GM21515 (cell line): ENCODE measurements around the gene LRTM1.

Source experiments
- ATAC-seq: cut with Tn5 transposase; IDR thresholded peaks from one replicate; pipeline ENCODE4 v1.9.1; 2021; ENCODE audit not compliant: unreplicated experiment

The LRTM1 gene

GRCh38 chr3:54928046-54928770, at the start of gene LRTM1:
Gene LRTM1, minus strand, starts transcription at chr3:54928059. Its CDS starts 148 bp downstream, at chr3:54927911.
- ATAC-seq, result no peak

GRCh38 chr3:54977439-54977838, 49.6 kb upstream of the LRTM1 start:
- no peak for ATAC-seq

- ATAC-seq, result no peak
These were observed 43.0 kb upstream of the LRTM1 start for GRCh38 chr3:54970895-54971294.

GRCh38 chr3:54969652-54970051, 41.8 kb upstream of the LRTM1 start:
- ATAC-seq, result no peak

GRCh38 chr3:54968546-54969172, 40.8 kb upstream of the LRTM1 start:
- no peak for ATAC-seq

GRCh38 chr3:54967731-54968161, 39.9 kb upstream of the LRTM1 start:
- ATAC-seq, result no peak

GRCh38 chr3:54966979-54967378, 39.1 kb upstream of the LRTM1 start:
- no peak for ATAC-seq

GRCh38 chr3:54965746-54966145, 37.9 kb upstream of the LRTM1 start:
- ATAC-seq, result no peak

GRCh38 chr3:54964081-54964480, 36.2 kb upstream of the LRTM1 start:
- no peak for ATAC-seq

- no peak for ATAC-seq
These were observed 35.8 kb upstream of the LRTM1 start for GRCh38 chr3:54963641-54964040.

GRCh38 chr3:54962200-54962599, 34.3 kb upstream of the LRTM1 start:
- ATAC-seq, result no peak

GRCh38 chr3:54960701-54961100, 32.8 kb upstream of the LRTM1 start:
- ATAC-seq, result no peak

GRCh38 chr3:54960082-54960481, 32.2 kb upstream of the LRTM1 start:
- no peak for ATAC-seq

GRCh38 chr3:54957711-54958110, 29.9 kb upstream of the LRTM1 start:
- no peak for ATAC-seq

GRCh38 chr3:54955941-54956340, 28.1 kb upstream of the LRTM1 start:
- no peak for ATAC-seq

GRCh38 chr3:54955496-54955895, 27.6 kb upstream of the LRTM1 start:
- no peak for ATAC-seq

GRCh38 chr3:54954521-54954920, 26.7 kb upstream of the LRTM1 start:
- ATAC-seq, result no peak

GRCh38 chr3:54954022-54954421, 26.2 kb upstream of the LRTM1 start:
- ATAC-seq, result no peak

GRCh38 chr3:54951405-54951804, 23.5 kb upstream of the LRTM1 start:
- ATAC-seq, result no peak

GRCh38 chr3:54950391-54951003, 22.6 kb upstream of the LRTM1 start:
- no peak for ATAC-seq

- no peak for ATAC-seq
These were observed 21.7 kb upstream of the LRTM1 start for GRCh38 chr3:54949491-54950044.
